SK-N-DZ (cell line): Measurements from ENCODE around the gene BFSP1.

Experiments
- DNase-seq: peaks from one replicate; pipeline ENCODE4 v3.0.0-alpha.2; 2015; ENCODE audit warnings: low spot score

BFSP1 gene

GRCh38 chr20:17467120-17467655 is 64.0 kb downstream of the BFSP1 start:
- no peak for DNase-seq

- DNase-seq, result no peak
These were observed 64.5 kb downstream of the BFSP1 start for GRCh38 chr20:17466641-17467040.

GRCh38 chr20:17465236-17465635 is 65.9 kb downstream of the BFSP1 start:
- DNase-seq, result no peak

GRCh38 chr20:17463711-17464110 is 67.5 kb downstream of the BFSP1 start:
- DNase-seq, result no peak

GRCh38 chr20:17461941-17462340 is 69.2 kb downstream of the BFSP1 start:
- no peak for DNase-seq

GRCh38 chr20:17460119-17460518 is 71.1 kb downstream of the BFSP1 start:
- no peak for DNase-seq

- DNase-seq, result no peak
These were observed 73.5 kb downstream of the BFSP1 start for GRCh38 chr20:17457588-17458190.

GRCh38 chr20:17457079-17457478 is 74.1 kb downstream of the BFSP1 start:
- DNase-seq, result no peak

- DNase-seq, result no peak
These were observed 74.9 kb downstream of the BFSP1 start for GRCh38 chr20:17456279-17456678.

GRCh38 chr20:17453592-17453991 is 77.6 kb downstream of the BFSP1 start:
- no peak for DNase-seq

GRCh38 chr20:17452441-17452840 is 78.7 kb downstream of the BFSP1 start:
- no peak for DNase-seq

- no peak for DNase-seq
These were observed 82.1 kb downstream of the BFSP1 start for GRCh38 chr20:17449031-17449430.

GRCh38 chr20:17448071-17448470 is 83.1 kb downstream of the BFSP1 start:
- no peak for DNase-seq

GRCh38 chr20:17446171-17446570 is 85.0 kb downstream of the BFSP1 start:
- DNase-seq, result no peak

GRCh38 chr20:17445543-17445942 is 85.6 kb downstream of the BFSP1 start:
- no peak for DNase-seq

GRCh38 chr20:17444091-17444490 is 87.1 kb downstream of the BFSP1 start:
- DNase-seq, result no peak
